Esophagus muscularis mucosa (tissue), 4 donors: ENCODE data around the gene SCN2A. TPM values are rescaled to one million over a fixed set of nuclear protein-coding genes. Genes with fewer than 3 reads are reported as not detected.

Experiments
- DNase-seq: peaks from one replicate; pipeline ENCODE4 v3.0.0-alpha.2; 2017; ENCODE audit errors: extremely low spot score
- H3K27ac ChIP-seq, 4 donors: fragments of 200-600 bp; sonication (generic); replicated peaks in 1 of 4; 1 replicate in 3 of 4; 2 replicates in 1 of 4; pipeline ENCODE4 v1.5.1; 2016 to 2019; ENCODE audit warnings: mild to moderate bottlenecking in 1 of 4
- H3K27me3 ChIP-seq, 4 donors: fragments of 200-600 bp; sonication (generic); one replicate each; pipeline versions ENCODE4 v1.5.1 to v1.6.0; 2016 to 2019
- H3K36me3 ChIP-seq, 4 donors: fragments of 200-600 bp; sonication (generic); one replicate each; pipeline ENCODE4 v1.5.1; 2016 to 2019
- H3K4me1 ChIP-seq, 4 donors: fragments of 200-600 bp; sonication (generic); one replicate each; pipeline ENCODE4 v1.5.1; 2016 to 2019
- H3K4me3 ChIP-seq, 4 donors: fragments of 200-600 bp; sonication (generic); 1 replicate in 2 of 4; 2 replicates in 2 of 4; pipeline ENCODE4 v1.5.1; 2016 to 2019; ENCODE audit warnings: mild to moderate bottlenecking in 4 of 4, moderate library complexity in 1 of 4
- H3K9me3 ChIP-seq, 4 donors: fragments of 200-600 bp; sonication (generic); 1 replicate in 3 of 4; 2 replicates in 1 of 4; pipeline ENCODE4 v1.5.1; 2016 to 2019
- CTCF ChIP-seq, 3 experiments: fragments of 200-600 bp in 2 of 3; fragments of 450-650 bp in 1 of 3; sonication (generic) in 2 of 3; IDR thresholded peaks; one replicate each; pipeline ENCODE4 v1.5.1; 2017 to 2019; ENCODE audit warnings: antibody characterized with exemption in 3 of 3, mild to moderate bottlenecking in 2 of 3, moderate library complexity in 1 of 3
- EP300 ChIP-seq: sonication (generic); formaldehyde crosslinking; IDR thresholded peaks from one replicate; pipeline ENCODE4 v1.6.1; 2017; ENCODE audit warnings: antibody characterized with exemption
- POLR2A ChIP-seq: fragments of 450-650 bp; IDR thresholded peaks from one replicate; pipeline ENCODE4 v1.6.1; 2017; ENCODE audit warnings: antibody characterized with exemption, moderate library complexity, mild to moderate bottlenecking, low read depth
- POLR2AphosphoS5 ChIP-seq, 2 donors: sonication (generic); formaldehyde crosslinking; IDR thresholded peaks; one replicate each; pipeline ENCODE4 v1.6.1; 2017; ENCODE audit warnings: antibody characterized with exemption in 2 of 2
- WGBS: methylation state at CpG from one replicate; pipeline ENCODE4 v1.1.5; 2018; 5-methylcytosine and 5-hydroxymethylcytosine counted together
- intact Hi-C: fragments of 100-400 bp; cut with DNase I; formaldehyde crosslinking; loops from one replicate; pipeline ENCODE4 v1.15.1; 2023
- total RNA-seq, 4 donors: library from RNA; depleted of rRNA; stranded (reverse); fragments of >200 nt; gene quantifications; one replicate each; pipeline versions ENCODE4 v1.1.0 to v1.2.1, GENCODE V29; 2016

The SCN2A gene
- total RNA-seq, 4 donors from 2014 or later, result 0.11 to 0.42 (median 0.15) TPM

- peak overlapping the region in 1 of 4 donors; percentile 12 for H3K4me3 ChIP-seq
- intact Hi-C loops, result loop anchor here (5.0 kb wide), 2 partner anchors 46 to 301 kb away; no protein-coding TSS in a partner anchor
- no peaks in the 10 kb centered on the region for H3K36me3 ChIP-seq
- 24% methylated on average over 6 of the region's 6 CpGs for WGBS
- H3K27ac ChIP-seq, result no peak overlapping the region
- DNase-seq, result no peak
- TF ChIP-seq POLR2AphosphoS5 (IDR thresholded peaks at IDR 0.05) (peak in 1 of 2 donors; percentile 5), POLR2A (no peak), CTCF (IDR thresholded peaks at IDR 0.05) (peak; percentile 66 to 77 (median 71))
- peaks cover 0 to 9% (median 4%) of the 10 kb centered on the region in 4 donors for H3K4me1 ChIP-seq
- no peaks in the 10 kb centered on the region for H3K9me3 ChIP-seq
- no peaks in the 10 kb centered on the region for H3K27me3 ChIP-seq
Measured at GRCh38 chr2:165293440-165294420, 54.5 kb downstream of the SCN2A start.

DNA sequence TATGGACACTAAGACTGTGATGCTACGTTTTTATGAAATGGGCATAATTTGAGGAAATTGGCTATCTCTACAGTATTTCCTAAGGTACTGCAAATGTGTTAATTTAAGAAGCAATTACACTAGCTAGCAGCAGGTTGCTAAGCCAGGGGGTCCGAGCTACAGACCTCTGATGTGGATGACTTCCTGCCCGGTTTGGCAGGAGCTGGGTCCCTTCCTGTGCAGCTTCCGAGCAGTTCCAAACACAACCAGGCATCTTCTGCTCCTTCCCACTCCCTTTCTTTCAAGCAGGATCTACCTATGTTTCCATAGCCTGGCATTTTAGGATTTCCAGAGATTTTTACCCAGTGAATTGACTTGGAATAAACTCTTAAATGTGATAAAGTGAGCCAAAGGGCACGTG lies 55.7 kb downstream of the SCN2A start:
- Histone ChIP-seq H3K9me3 (no peaks in the 10 kb centered on the region), H3K27ac (no peak overlapping the region), H3K4me3 (no peak overlapping the region), H3K27me3 (no peaks in the 10 kb centered on the region), H3K36me3 (no peaks in the 10 kb centered on the region), H3K4me1 (peaks cover 0 to 9% (median 4%) of the 10 kb centered on the region in 4 donors)
- WGBS, result 72% methylated on average over 5 of the region's 5 CpGs
- TF ChIP-seq POLR2A (no peak), CTCF (IDR thresholded peaks at IDR 0.05) (no peak), EP300 (no peak), POLR2AphosphoS5 (IDR thresholded peaks at IDR 0.05) (no peak)
- intact Hi-C loops, result loop anchor here (5.0 kb wide), 2 partner anchors 48 to 303 kb away; no protein-coding TSS in a partner anchor
- no peak for DNase-seq

DNA sequence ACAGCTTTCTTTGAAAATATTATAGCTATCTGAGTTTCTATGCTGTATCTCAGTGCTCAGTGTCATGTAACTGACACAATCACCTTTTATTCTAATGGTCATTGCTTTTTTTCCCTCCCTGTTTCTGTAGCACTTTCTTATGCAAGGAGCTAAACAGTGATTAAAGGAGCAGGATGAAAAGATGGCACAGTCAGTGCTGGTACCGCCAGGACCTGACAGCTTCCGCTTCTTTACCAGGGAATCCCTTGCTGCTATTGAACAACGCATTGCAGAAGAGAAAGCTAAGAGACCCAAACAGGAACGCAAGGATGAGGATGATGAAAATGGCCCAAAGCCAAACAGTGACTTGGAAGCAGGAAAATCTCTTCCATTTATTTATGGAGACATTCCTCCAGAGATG lies 56.4 kb downstream of the SCN2A start:
- WGBS, result 95% methylated on average over 4 of the region's 4 CpGs
- H3K27ac ChIP-seq, result no peak overlapping the region
- H3K9me3 ChIP-seq, result no peaks in the 10 kb centered on the region
- no peaks in the 10 kb centered on the region for H3K27me3 ChIP-seq
- H3K4me3 ChIP-seq, result no peak overlapping the region
- H3K36me3 ChIP-seq, result no peaks in the 10 kb centered on the region
- DNase-seq, result no peak
- peaks cover 0 to 9% (median 4%) of the 10 kb centered on the region in 4 donors for H3K4me1 ChIP-seq
- TF ChIP-seq EP300, result no peak
- no peak for TF ChIP-seq CTCF (IDR thresholded peaks at IDR 0.05)
- no peak for TF ChIP-seq POLR2AphosphoS5 (IDR thresholded peaks at IDR 0.05)
- TF ChIP-seq POLR2A, result no peak
- intact Hi-C loops, result no loop called here

- no peaks in the 10 kb centered on the region for H3K4me1 ChIP-seq
- TF ChIP-seq EP300, result no peak
- no peak for TF ChIP-seq POLR2AphosphoS5 (IDR thresholded peaks at IDR 0.05)
- no peak for TF ChIP-seq CTCF (IDR thresholded peaks at IDR 0.05)
- no peak for TF ChIP-seq POLR2A
- H3K27me3 ChIP-seq, result no peaks in the 10 kb centered on the region
- no peak for DNase-seq
- H3K4me3 ChIP-seq, result no peak overlapping the region
- intact Hi-C loops, result no loop called here
- no peaks in the 10 kb centered on the region for H3K9me3 ChIP-seq
- no peaks in the 10 kb centered on the region for H3K36me3 ChIP-seq
- H3K27ac ChIP-seq, result no peak overlapping the region
- WGBS, result 64% methylated on average over 3 of the region's 3 CpGs
Measured at GRCh38 chr2:165305391-165306096, 66.3 kb downstream of the SCN2A start.
